ENCODE data around the gene EFCAB8.

EFCAB8 gene

DNA sequence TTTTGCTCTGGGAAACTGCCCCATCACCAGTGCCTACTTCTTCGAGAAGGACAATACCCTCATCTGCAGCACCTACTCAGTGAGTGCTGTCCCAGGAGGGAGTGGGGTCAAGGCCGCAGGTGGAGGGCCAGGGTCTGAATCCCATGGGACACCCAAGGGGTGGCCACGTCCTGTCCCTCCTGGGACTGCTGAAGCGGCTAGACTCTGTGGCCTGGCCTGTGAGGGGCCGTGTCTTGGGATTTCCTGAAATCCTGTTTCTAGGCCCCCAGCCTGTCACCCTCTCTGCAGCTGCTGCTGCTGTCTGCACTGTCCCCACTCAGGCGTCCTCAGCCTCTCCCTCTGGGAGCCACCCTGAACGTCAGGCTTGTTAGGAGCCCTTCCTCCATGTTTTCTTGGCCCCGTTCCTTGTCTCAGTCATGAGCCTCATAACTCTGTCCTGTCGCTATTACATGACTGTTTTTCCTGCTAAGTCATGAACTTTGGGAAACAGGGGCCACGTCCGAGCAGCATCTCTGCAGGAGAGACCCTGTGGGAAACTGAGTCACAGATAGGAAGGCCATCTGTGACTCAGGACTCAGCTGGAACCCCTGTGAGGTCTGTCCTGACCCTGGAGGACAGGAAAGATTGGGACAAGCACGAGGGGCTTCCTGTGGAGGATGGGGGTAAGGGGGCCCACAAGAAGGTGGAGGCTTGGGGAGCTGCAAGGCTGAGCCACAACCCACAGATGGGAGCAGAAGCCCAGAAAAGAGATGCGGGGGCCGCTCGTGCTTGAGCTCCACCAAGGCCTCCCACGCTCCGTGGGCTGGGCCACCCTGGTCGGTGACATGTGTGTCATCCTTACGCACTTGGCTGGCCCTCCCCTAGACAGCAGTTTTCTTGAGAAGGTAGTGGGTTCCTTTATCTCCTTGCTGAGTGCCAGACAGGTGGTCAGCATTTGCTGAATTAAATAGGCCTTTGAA is 49.9 kb downstream of the EFCAB8 start:
- TF ChIP-seq, protein P1, sequence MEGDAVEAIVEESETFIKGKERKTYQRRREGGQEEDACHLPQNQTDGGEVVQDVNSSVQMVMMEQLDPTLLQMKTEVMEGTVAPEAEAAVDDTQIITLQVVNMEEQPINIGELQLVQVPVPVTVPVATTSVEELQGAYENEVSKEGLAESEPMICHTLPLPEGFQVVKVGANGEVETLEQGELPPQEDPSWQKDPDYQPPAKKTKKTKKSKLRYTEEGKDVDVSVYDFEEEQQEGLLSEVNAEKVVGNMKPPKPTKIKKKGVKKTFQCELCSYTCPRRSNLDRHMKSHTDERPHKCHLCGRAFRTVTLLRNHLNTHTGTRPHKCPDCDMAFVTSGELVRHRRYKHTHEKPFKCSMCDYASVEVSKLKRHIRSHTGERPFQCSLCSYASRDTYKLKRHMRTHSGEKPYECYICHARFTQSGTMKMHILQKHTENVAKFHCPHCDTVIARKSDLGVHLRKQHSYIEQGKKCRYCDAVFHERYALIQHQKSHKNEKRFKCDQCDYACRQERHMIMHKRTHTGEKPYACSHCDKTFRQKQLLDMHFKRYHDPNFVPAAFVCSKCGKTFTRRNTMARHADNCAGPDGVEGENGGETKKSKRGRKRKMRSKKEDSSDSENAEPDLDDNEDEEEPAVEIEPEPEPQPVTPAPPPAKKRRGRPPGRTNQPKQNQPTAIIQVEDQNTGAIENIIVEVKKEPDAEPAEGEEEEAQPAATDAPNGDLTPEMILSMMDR (IDR thresholded peaks at IDR 0.05; ENCODE audit: low read depth, low read length, poor library complexity, severe bottlenecking): no peak
- no peak for TF ChIP-seq EZH2phosphoT487 (IDR thresholded peaks at IDR 0.05; ENCODE audit: borderline replicate concordance, low read length)
- H3K4me3 ChIP-seq (ENCODE audit: low read length): no peak overlapping the region
- no peak overlapping the region for H3K27ac ChIP-seq (ENCODE audit: low read depth, low read length)
- no peaks in the 10 kb centered on the region for H3K36me3 ChIP-seq (ENCODE audit: control insufficient read depth, low read length)
- H3K4me2 ChIP-seq (ENCODE audit: low read length): no peak overlapping the region
- H4K20me1 ChIP-seq (ENCODE audit: control insufficient read depth, insufficient read depth, low read depth, low read length): no peaks in the 10 kb centered on the region
- no peaks in the 10 kb centered on the region for H3K9me2 ChIP-seq (replicated peaks; ENCODE audit: control insufficient read depth, low read length)
- no peaks in the 10 kb centered on the region for H3K9me3 ChIP-seq (ENCODE audit: control insufficient read depth, insufficient read depth, low read length)
- no peaks in the 10 kb centered on the region for H3F3A ChIP-seq (ENCODE audit: control insufficient read depth, insufficient read depth)
- no peaks in the 10 kb centered on the region for H3K27me3 ChIP-seq (ENCODE audit: control insufficient read depth, low read length)
- H3K4me1 ChIP-seq (ENCODE audit: control insufficient read depth, low read length): no peaks in the 10 kb centered on the region
- H3K79me2 ChIP-seq (ENCODE audit: control insufficient read depth, low read length): no peaks in the 10 kb centered on the region

DNA sequence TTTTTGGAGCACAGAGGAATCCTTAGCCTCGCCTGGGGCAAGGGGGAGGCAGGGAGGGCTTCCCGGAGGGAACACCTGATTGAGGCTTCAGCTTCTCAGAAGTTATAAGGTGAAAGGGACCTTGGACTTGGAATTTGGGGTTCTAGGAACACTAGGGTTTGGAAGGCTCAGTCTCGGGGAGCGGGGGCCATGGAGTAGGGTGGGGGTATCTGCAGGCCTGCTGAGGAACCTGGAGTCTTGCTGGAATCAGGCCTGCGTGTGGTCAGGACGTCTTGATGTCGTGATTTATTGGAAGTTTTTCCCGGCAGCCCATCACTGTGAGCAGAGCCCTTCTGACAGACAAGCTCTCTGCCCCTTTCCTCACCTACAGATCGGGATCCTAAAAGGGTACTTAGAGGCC is 50.7 kb downstream of the EFCAB8 start:
- H3K27ac ChIP-seq (ENCODE audit: low read depth, low read length): no peak overlapping the region
- no peaks in the 10 kb centered on the region for H3K36me3 ChIP-seq (ENCODE audit: control insufficient read depth, low read length)
- no peak overlapping the region for H3K4me2 ChIP-seq (ENCODE audit: low read length)
- no peaks in the 10 kb centered on the region for H4K20me1 ChIP-seq (ENCODE audit: control insufficient read depth, insufficient read depth, low read depth, low read length)
- H3K27me3 ChIP-seq (ENCODE audit: control insufficient read depth, low read length): no peaks in the 10 kb centered on the region
- H3K4me3 ChIP-seq (ENCODE audit: low read length): no peak overlapping the region
- H3K79me2 ChIP-seq (ENCODE audit: control insufficient read depth, low read length): no peaks in the 10 kb centered on the region
- no peak for TF ChIP-seq EZH2phosphoT487 (IDR thresholded peaks at IDR 0.05; ENCODE audit: borderline replicate concordance, low read length)
- TF ChIP-seq, protein P1 (IDR thresholded peaks at IDR 0.05; ENCODE audit: low read depth, low read length, poor library complexity, severe bottlenecking): no peak
- H3K4me1 ChIP-seq (ENCODE audit: control insufficient read depth, low read length): no peaks in the 10 kb centered on the region
- no peaks in the 10 kb centered on the region for H3F3A ChIP-seq (ENCODE audit: control insufficient read depth, insufficient read depth)
- no peaks in the 10 kb centered on the region for H3K9me2 ChIP-seq (replicated peaks; ENCODE audit: control insufficient read depth, low read length)
- H3K9me3 ChIP-seq (ENCODE audit: control insufficient read depth, insufficient read depth, low read length): no peaks in the 10 kb centered on the region

DNA sequence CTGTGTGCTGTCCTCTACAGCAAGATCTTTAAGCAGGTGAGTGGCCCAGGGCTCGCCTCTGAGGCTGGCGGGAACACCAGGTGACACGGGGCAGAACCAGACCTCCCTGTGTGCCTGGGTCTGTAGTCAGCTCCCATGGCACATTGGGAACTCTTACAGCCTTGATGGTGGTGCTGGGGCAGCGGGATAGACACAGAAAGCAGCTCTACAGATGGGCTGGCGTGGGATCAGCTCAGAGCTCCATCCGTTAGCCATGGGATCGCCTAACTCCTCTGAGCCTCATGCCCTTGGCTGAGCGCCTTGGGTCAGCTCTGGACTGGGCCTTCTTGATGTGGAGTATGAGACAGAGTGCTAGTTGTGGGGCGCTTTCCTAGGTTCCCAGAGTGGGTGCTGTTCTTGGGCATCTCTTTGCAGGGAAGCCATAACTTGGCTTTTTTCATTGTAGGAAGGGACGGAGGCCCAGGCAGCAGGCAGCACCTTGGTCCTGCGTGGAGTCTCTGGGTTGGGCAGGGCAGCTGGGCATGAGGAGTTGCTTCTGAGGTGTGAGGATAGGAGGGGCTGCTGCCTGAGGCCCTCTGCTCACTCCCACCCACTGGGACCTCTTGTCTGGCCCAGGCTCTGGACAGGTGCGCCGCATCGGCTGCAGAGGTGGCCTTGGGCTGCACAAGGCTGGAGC is 51.3 kb downstream of the EFCAB8 start:
- Histone ChIP-seq H3K4me2 (ENCODE audit: low read length) (no peak overlapping the region), H3K4me1 (ENCODE audit: control insufficient read depth, low read length) (no peaks in the 10 kb centered on the region), H3K27me3 (ENCODE audit: control insufficient read depth, low read length) (no peaks in the 10 kb centered on the region), H3F3A (ENCODE audit: control insufficient read depth, insufficient read depth) (no peaks in the 10 kb centered on the region), H3K36me3 (ENCODE audit: control insufficient read depth, low read length) (no peaks in the 10 kb centered on the region), H3K9me2 (replicated peaks; ENCODE audit: control insufficient read depth, low read length) (no peaks in the 10 kb centered on the region), H3K27ac (ENCODE audit: low read depth, low read length) (no peak overlapping the region), H4K20me1 (ENCODE audit: control insufficient read depth, insufficient read depth, low read depth, low read length) (no peaks in the 10 kb centered on the region), H3K9me3 (ENCODE audit: control insufficient read depth, insufficient read depth, low read length) (no peaks in the 10 kb centered on the region), H3K4me3 (ENCODE audit: low read length) (no peak overlapping the region), H3K79me2 (ENCODE audit: control insufficient read depth, low read length) (no peaks in the 10 kb centered on the region)
- TF ChIP-seq EZH2phosphoT487 (IDR thresholded peaks at IDR 0.05; ENCODE audit: borderline replicate concordance, low read length): no peak
- TF ChIP-seq, protein P1 (IDR thresholded peaks at IDR 0.05; ENCODE audit: low read depth, low read length, poor library complexity, severe bottlenecking): no peak
